Measurements from ENCODE around the gene TEX19. TPM values are rescaled to one million over a fixed set of nuclear protein-coding genes. Genes with fewer than 3 reads are reported as not detected.

Gene TEX19
- total RNA-seq, 1 donor, result not detected

GRCh38 chr17:82332669-82333278, 26.3 kb upstream of the TEX19 start:
- TF ChIP-seq, protein P1, sequence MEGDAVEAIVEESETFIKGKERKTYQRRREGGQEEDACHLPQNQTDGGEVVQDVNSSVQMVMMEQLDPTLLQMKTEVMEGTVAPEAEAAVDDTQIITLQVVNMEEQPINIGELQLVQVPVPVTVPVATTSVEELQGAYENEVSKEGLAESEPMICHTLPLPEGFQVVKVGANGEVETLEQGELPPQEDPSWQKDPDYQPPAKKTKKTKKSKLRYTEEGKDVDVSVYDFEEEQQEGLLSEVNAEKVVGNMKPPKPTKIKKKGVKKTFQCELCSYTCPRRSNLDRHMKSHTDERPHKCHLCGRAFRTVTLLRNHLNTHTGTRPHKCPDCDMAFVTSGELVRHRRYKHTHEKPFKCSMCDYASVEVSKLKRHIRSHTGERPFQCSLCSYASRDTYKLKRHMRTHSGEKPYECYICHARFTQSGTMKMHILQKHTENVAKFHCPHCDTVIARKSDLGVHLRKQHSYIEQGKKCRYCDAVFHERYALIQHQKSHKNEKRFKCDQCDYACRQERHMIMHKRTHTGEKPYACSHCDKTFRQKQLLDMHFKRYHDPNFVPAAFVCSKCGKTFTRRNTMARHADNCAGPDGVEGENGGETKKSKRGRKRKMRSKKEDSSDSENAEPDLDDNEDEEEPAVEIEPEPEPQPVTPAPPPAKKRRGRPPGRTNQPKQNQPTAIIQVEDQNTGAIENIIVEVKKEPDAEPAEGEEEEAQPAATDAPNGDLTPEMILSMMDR (IDR thresholded peaks at IDR 0.05; ENCODE audit: insufficient read depth, low read depth, low read length), result no peak
- H3K4me3 ChIP-seq (ENCODE audit: low read depth, low read length), result peak overlapping the region; percentile 61
- peak; percentile 63 for DNase-seq (ENCODE audit: low read depth)

DNA sequence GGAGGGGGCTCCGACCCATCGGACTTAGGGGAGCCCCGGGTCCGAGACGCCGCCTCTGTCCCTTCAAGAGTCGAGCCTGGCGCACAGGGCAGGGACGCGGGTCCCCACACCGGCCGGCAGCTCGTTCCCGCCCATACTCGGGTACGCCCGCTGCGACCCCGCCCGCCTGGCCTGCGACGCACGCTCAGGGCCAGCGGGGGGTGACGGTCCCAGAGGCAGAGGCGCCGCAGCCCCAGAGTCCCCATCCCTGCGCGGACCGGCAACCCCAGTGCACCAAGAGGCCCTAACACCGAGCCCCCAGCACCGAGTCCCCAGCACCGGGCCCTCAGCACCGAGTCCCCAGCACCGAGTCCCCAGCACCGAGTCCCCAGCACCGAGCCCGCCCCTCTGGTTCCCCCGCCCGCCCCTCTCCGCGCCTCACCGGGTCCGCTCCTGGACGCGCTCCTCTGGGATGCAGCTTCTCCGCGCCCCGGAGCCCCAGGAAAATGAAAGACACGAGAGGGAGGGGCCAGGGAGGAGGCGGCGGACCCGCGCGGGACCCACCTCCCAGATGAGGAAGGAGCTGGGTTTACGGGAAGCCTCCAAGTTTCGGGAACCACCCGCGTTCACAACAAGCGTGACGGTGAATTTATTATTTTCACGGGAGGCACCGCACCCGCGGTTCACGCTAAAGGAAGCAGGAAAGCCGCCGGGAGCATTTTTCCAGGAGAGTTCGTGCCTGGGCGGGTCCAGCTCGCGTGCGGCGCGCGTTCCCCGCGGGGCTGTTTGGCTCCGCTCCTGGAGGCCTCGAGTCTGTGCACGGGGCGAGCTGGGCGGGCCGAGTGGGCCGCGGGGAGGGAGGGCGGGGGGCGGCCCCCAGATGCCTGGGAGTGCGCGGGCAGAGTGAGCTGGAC, 25.5 kb upstream of the TEX19 start, which contains the start of gene SECTM1:
Gene SECTM1 (minus strand): TSS at position 488 of the 893 bp plus-strand sequence. CDS start 6,526 bp downstream, outside the sequence.
- TF ChIP-seq, protein P1 (IDR thresholded peaks at IDR 0.05; ENCODE audit: insufficient read depth, low read depth, low read length), result no peak
- peak; percentile 56 for DNase-seq (ENCODE audit: low read depth)

DNA sequence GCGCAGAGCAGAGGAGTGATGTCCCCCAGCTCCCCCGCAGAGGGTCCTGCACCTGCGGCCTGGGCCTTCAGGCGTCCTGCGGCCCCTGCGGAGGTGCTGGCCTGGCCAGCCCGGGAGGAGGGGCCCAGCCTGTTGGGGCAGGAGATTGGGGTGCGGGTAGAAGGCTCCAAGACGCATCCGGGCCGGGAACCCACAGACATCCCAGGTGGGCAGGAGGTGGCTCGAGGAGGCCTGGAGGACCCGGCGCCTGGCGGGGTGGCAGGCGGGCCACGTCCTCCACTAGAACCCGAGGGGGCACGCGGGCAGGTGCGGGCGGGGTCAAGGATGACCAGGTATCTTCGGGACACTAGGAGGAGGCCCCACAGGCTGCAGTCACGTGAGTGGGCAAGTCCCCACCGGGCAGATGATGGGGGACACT, 24.8 kb upstream of the TEX19 start:
- H3K4me3 ChIP-seq (ENCODE audit: low read depth, low read length), result peak overlapping the region; percentile 61
- no peak for DNase-seq (ENCODE audit: low read depth)
- TF ChIP-seq, protein P1 (IDR thresholded peaks at IDR 0.05; ENCODE audit: insufficient read depth, low read depth, low read length), result no peak

More for the DNA sequence above, 25.5 kb upstream of the TEX19 start, which contains the start of gene SECTM1:
- H3K4me3 ChIP-seq (ENCODE audit: low read depth, low read length), result peak within 1 kb of the TSS; percentile 61

- peak; percentile 52 for DNase-seq (ENCODE audit: low read depth)
- TF ChIP-seq, protein P1 (IDR thresholded peaks at IDR 0.05; ENCODE audit: insufficient read depth, low read depth, low read length), result no peak
- H3K4me3 ChIP-seq (ENCODE audit: low read depth, low read length), result peak overlapping the region; percentile 54
Measured at GRCh38 chr17:82334622-82335394, 24.2 kb upstream of the TEX19 start.

DNA sequence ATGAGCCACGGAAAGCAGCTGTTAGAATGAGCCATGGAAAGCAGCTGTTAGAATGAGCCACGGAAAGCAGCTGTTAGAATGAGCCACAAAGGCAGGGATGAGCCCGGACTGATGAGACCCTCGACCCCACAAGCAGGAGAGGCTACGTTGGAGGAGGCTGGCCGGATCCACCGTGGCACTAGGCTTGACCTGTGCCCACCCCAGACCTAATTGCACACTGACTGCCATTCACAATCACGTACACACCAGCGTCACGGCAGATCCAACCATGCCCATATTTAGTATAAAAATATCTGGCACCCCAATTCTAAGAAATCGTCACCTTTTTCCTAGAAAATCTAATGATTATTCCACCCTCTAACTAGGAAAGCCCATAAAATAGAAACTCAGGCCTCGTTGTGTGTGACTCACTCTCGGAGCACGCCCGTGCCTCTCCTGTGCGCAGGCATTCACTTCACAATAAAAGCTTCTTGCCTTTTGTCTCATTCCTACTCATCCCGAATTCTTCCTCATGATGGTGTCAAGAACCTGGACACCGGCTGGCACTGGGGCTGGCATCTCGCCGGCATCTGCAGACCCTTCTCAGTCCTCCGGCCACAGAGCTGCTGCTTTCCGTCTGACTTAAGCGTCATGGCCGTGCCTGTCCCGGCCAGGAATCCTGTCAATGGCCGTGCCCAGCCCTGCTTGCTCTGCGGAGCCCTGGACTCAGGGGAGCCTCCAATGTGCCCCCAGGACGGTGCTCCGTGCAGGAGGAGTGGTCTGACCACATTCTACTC, 20.0 kb upstream of the TEX19 start:
- peak overlapping the region; percentile 50 for H3K4me3 ChIP-seq (ENCODE audit: low read depth, low read length)
- TF ChIP-seq, protein P1 (IDR thresholded peaks at IDR 0.05; ENCODE audit: insufficient read depth, low read depth, low read length), result no peak
- DNase-seq (ENCODE audit: low read depth), result peak; percentile 74
